Upper lobe of right lung (tissue), 1 donor: ENCODE data around the gene ZNF627. TPM values are rescaled to one million over a fixed set of nuclear protein-coding genes. Genes with fewer than 3 reads are reported as not detected.
"Not testable (repeated sequence)": the region's sequence is repeated elsewhere in the genome, so short reads cannot be mapped to it uniquely, and the experiment has no call there.

Experiments used
- ATAC-seq: fragments of 200-7000 bp; cut with Tn5 transposase; one replicate; pipeline ENCODE4 v1.9.1; 2020; ENCODE audit warnings: mild to moderate bottlenecking, moderate library complexity
- DNase-seq: peaks from one replicate; pipeline ENCODE4 v3.0.0-alpha.2; 2020
- H3K27ac ChIP-seq: fragments of 200-600 bp; one replicate; pipeline ENCODE4 v1.8.0; 2022
- H3K27me3 ChIP-seq: fragments of 200-600 bp; one replicate; pipeline ENCODE4 v1.8.0; 2022; ENCODE audit warnings: mild to moderate bottlenecking
- H3K36me3 ChIP-seq: fragments of 200-600 bp; one replicate; pipeline ENCODE4 v1.8.0; 2022
- H3K4me1 ChIP-seq: fragments of 200-600 bp; one replicate; pipeline ENCODE4 v1.8.0; 2022
- H3K4me3 ChIP-seq: fragments of 200-600 bp; one replicate; pipeline ENCODE4 v1.8.0; 2022; ENCODE audit warnings: mild to moderate bottlenecking
- H3K9me3 ChIP-seq: fragments of 200-600 bp; one replicate; pipeline ENCODE4 v1.8.0; 2022
- CTCF ChIP-seq: fragments of 200-600 bp; IDR thresholded peaks from one replicate; pipeline ENCODE4 v1.8.0; 2022; ENCODE audit warnings: antibody characterized with exemption
- intact Hi-C: fragments of 100-400 bp; cut with DNase I; formaldehyde crosslinking; loops from one replicate; pipeline ENCODE4 v1.11.0; 2022
- total RNA-seq: library from RNA; stranded (reverse); fragmentation: NEBNext Ultra II Directional; extraction: Animal tissue kit (Norgen Biotek cat#: 25700); gene quantifications from one replicate; pipeline ENCODE4 v1.2.1, GENCODE V29; 2021
- donor health status: DM: no; HTN: yes; CAD: no; lungs with severe emphysema.

ZNF627 gene
- total RNA-seq, 1 donor from 2014 or later: 11.6 TPM

- Histone ChIP-seq H3K9me3 (no peaks in the 10 kb centered on the region), H3K4me3 (no peak overlapping the region), H3K36me3 (no peaks in the 10 kb centered on the region), H3K27me3 (no peaks in the 10 kb centered on the region), H3K4me1 (no peaks in the 10 kb centered on the region), H3K27ac (no peak overlapping the region)
- intact Hi-C loops: no loop called here
- TF ChIP-seq CTCF: no peak
- no peak for ATAC-seq
- DNase-seq: no peak
Measured at GRCh38 chr19:11633223-11633622, 35.9 kb downstream of the ZNF627 start.

GRCh38 chr19:11634018-11634662 is 36.9 kb downstream of the ZNF627 start:
- H3K9me3 ChIP-seq, ATAC-seq, H3K4me1 ChIP-seq, H3K27ac ChIP-seq, intact Hi-C loops, H3K27me3 ChIP-seq, DNase-seq, H3K36me3 ChIP-seq, H3K4me3 ChIP-seq: not testable (repeated sequence)

GRCh38 chr19:11639245-11639601 is 41.9 kb downstream of the ZNF627 start:
- H3K4me3 ChIP-seq: peak overlapping the region; percentile 65
- no peaks in the 10 kb centered on the region for H3K36me3 ChIP-seq
- no peak overlapping the region for H3K27ac ChIP-seq
- H3K4me1 ChIP-seq: no peaks in the 10 kb centered on the region
- no peaks in the 10 kb centered on the region for H3K9me3 ChIP-seq
- no peaks in the 10 kb centered on the region for H3K27me3 ChIP-seq
- no peak for TF ChIP-seq CTCF
- ATAC-seq (peak; percentile 27), DNase-seq (no peak)
- intact Hi-C loops: no loop called here

DNA sequence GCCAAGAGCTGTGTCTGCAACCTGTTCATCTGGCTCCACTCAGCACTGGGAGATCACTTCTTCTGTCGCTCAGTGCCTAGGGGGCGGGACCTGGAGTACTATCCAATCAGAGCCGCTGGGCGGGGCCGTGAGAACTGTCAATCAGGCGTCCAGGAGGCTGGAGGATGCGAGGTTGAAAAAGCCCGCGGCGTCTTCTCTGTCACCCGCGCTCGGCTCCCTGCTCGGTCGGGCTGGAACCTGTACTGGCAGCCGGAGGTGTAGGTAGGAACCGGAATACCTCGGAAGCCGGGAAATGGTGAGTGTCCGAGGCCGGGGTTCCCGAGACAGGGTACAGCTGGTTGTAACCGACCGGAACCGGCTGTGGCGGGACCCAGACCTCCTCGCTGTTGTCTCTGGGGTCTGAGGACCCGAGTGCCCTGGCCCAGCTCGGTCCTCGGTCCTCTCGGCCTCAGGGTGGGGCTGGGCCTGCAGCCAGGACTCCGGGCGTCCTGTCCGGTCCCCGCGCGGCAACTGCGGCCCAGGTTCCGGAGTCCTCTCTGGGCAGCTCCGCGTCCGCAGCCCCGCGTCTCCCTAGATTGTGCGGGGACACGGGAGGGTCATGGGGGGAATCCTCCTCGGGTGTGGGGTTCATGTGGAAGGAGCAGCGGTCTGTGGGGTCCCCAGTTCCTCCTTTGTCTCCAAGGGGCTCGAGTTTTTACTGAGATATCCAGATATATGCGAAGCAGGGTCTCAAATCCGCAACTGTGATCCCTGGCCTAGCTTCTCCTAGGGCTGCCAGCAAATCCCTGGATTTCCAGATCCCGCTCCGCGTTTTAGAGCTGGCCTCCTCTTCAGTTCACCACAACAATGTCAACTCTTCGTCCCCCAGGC is 42.6 kb downstream of the ZNF627 start:
- peak; percentile 99 for ATAC-seq
- DNase-seq: peak; percentile 98
- peak overlapping the region; percentile 65 for H3K4me3 ChIP-seq
- H3K27me3 ChIP-seq: no peaks in the 10 kb centered on the region
- H3K9me3 ChIP-seq: no peaks in the 10 kb centered on the region
- no peak overlapping the region for H3K27ac ChIP-seq
- intact Hi-C loops: no loop called here
- H3K4me1 ChIP-seq: no peaks in the 10 kb centered on the region
- H3K36me3 ChIP-seq: no peaks in the 10 kb centered on the region
- no peak for TF ChIP-seq CTCF

DNA sequence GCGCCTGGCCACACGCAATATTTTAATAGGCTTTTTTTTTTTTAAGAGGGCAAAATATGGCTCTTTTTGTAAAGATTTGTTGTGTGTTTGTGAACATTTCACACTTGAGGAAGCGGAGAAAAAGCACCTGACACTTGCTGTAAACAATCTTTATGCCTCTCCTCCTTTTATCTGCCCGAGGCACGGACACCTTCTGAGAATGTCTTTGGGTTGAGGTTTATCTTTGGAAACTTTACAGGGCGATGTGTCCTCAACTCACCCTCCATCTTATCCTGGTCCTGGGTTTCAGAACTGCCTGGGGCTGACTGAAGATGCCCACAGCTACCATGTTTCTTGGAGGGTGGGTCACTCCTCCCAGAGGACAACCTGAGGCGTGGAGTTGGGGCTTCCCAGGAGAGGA is 44.0 kb downstream of the ZNF627 start:
- no peaks in the 10 kb centered on the region for H3K4me1 ChIP-seq
- no peaks in the 10 kb centered on the region for H3K9me3 ChIP-seq
- intact Hi-C loops: no loop called here
- DNase-seq: no peak
- H3K27ac ChIP-seq: no peak overlapping the region
- ATAC-seq: no peak
- no peaks in the 10 kb centered on the region for H3K27me3 ChIP-seq
- no peak overlapping the region for H3K4me3 ChIP-seq
- no peak for TF ChIP-seq CTCF
- no peaks in the 10 kb centered on the region for H3K36me3 ChIP-seq

DNA sequence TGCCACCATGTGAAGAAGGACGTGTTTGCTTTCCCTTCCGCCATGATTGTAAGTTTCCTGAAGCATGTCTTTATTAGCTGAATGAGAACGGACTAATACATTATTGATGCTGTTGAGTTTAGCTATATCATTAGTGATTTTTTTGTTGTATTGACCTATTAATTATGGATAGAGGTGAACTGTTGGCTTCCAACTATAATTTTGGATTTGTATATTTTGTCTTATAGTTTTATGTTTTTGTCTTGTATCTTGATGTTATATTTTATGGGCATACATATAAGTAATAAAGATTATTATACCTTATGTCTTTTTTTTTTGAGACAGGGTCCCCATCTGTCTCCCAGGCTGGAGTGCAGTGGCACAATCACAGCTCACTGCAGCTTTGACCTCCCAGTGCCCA is 45.6 kb downstream of the ZNF627 start:
- no peak for ATAC-seq
- Histone ChIP-seq H3K36me3 (no peaks in the 10 kb centered on the region), H3K27me3 (no peaks in the 10 kb centered on the region), H3K9me3 (no peaks in the 10 kb centered on the region), H3K4me3 (no peak overlapping the region), H3K27ac (no peak overlapping the region), H3K4me1 (no peaks in the 10 kb centered on the region)
- intact Hi-C loops: no loop called here
- DNase-seq: no peak
- TF ChIP-seq CTCF: no peak
